Activated B cell treated with CpG ODN at 0.5 μM for 24 hours (primary cell): ENCODE measurements around the gene PSEN2. TPM values are rescaled to one million over a fixed set of nuclear protein-coding genes. Genes with fewer than 3 reads are reported as not detected.
A peak's percentile ranks its signal among the peaks of the same experiment; 100 is the strongest.

Source experiments
- ATAC-seq: fragments of 200-7000 bp; cut with Tn5 transposase; one replicate; pipeline ENCODE4 v1.10.0; 2021; ENCODE audit warnings: low read depth, mild to moderate bottlenecking, moderate library complexity
- CTCF ChIA-PET: fragments of 350-600 bp; sonication (Branson Sonifier 250); formaldehyde crosslinking; loops from one replicate; lab custom pipeline; 2021; ENCODE audit warnings: antibody characterized with exemption; lab: Charles Lee
- POLR2A ChIA-PET: fragments of 350-600 bp; sonication (Branson Sonifier 250); formaldehyde crosslinking; loops from one replicate; lab custom pipeline; 2021; ENCODE audit warnings: antibody characterized with exemption; lab: Charles Lee
- DNase-seq: peaks from one replicate; pipeline ENCODE4 v3.0.0; 2022
- H3K27ac Mint-ChIP-seq: one replicate; pipeline ENCODE4 v1.8.0; 2020; ENCODE audit warnings: mixed read lengths
- H3K27me3 Mint-ChIP-seq: one replicate; pipeline ENCODE4 v1.8.0; 2021; ENCODE audit warnings: mixed read lengths
- H3K36me3 Mint-ChIP-seq: one replicate; pipeline ENCODE4 v1.8.0; 2021; ENCODE audit warnings: low read depth, mixed read lengths
- H3K4me1 Mint-ChIP-seq: one replicate; pipeline ENCODE4 v1.8.0; 2021; ENCODE audit warnings: mixed read lengths
- H3K4me3 Mint-ChIP-seq: one replicate; pipeline ENCODE4 v1.8.0; 2020; ENCODE audit warnings: mild to moderate bottlenecking, mixed read lengths
- H3K9me3 Mint-ChIP-seq: one replicate; pipeline ENCODE4 v1.8.0; 2020; ENCODE audit warnings: mixed read lengths
- intact Hi-C: fragments of 100-400 bp; cut with micrococcal nuclease; formaldehyde crosslinking; loops from one replicate; pipeline ENCODE4 v1.15.1; 2024
- total RNA-seq: library from RNA; stranded (reverse); gene quantifications from 2 replicates; pipeline ENCODE4 v1.2.3, GENCODE V29; 2022
- TF ChIP-seq, protein P1 (sequence below): fragments of 200-600 bp; IDR thresholded peaks from one replicate; pipeline ENCODE4 v1.8.0; 2022; ENCODE audit warnings: antibody characterized with exemption, mild to moderate bottlenecking

PSEN2 gene
- total RNA-seq, 1 donor from 2014 or later, result 14.3 TPM

DNA sequence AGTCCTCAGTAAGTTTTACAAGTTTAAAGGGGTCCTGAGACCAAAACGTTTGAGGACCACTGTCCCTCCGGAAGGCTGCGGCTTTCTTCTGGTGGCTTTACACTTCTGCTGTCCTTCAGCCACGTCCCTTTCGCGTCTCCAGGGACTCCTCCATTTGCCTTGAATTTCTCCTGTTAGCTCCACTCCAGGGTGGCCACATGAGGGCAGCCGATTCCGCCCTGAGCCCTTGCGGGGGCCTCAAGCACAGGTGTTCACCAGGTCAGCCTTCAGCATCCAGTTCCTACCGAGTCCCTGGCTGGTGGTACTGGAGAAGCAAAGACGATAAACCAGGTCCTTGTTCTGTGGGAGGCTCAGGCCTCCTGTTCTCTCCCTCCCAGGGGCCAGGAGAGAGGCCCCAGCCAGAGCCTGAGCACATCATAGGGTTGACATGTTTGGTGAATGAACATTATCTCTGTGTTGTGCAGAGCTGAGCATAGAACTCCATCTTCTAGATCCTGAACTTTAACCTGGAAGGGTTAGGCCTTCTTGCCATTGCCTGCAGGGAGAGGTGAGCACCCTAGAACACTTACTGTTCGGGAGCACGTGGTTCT lies 42.3 kb downstream of the PSEN2 start:
- DNase-seq (no peak), ATAC-seq (peak; percentile 42)
- intact Hi-C loops, result loop anchor here (1.0 to 5.0 kb wide), 3 partner anchors 286 to 630 kb away; no protein-coding TSS in a partner anchor
- Mint-ChIP-seq H3K4me3 (no peak overlapping the region), H3K27ac (no peak overlapping the region), H3K4me1 (no peaks in the 10 kb centered on the region), H3K9me3 (no peaks in the 10 kb centered on the region), H3K36me3 (no peaks in the 10 kb centered on the region), H3K27me3 (no peaks in the 10 kb centered on the region)
- ChIA-PET POLR2A (interaction anchor here (0.6 kb wide), 1 partner anchor 58 kb away, joined by 14 read pairs; no protein-coding TSS in a partner anchor), CTCF (interaction anchor here (1.1 to 1.5 kb wide), 5 partner anchors 26 to 630 kb away, joined by 3 to 9 read pairs (median 3); no protein-coding TSS in a partner anchor)
- TF ChIP-seq, protein P1, sequence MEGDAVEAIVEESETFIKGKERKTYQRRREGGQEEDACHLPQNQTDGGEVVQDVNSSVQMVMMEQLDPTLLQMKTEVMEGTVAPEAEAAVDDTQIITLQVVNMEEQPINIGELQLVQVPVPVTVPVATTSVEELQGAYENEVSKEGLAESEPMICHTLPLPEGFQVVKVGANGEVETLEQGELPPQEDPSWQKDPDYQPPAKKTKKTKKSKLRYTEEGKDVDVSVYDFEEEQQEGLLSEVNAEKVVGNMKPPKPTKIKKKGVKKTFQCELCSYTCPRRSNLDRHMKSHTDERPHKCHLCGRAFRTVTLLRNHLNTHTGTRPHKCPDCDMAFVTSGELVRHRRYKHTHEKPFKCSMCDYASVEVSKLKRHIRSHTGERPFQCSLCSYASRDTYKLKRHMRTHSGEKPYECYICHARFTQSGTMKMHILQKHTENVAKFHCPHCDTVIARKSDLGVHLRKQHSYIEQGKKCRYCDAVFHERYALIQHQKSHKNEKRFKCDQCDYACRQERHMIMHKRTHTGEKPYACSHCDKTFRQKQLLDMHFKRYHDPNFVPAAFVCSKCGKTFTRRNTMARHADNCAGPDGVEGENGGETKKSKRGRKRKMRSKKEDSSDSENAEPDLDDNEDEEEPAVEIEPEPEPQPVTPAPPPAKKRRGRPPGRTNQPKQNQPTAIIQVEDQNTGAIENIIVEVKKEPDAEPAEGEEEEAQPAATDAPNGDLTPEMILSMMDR, result no peak

DNA sequence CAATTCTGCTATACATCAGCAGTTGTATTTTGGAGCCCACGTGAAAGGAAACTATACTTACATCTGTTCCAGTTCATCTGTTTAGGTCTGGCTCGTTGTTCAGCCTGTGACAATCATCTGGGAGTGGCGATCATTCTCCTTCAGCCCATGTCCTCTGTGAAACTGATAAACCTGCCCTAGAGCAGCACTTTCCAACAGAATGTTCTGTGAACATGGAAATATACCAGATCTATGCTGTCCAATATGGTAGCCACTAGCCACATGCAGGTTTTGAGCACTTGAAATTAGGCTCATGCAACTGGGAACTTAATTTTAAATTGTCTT lies 45.2 kb downstream of the PSEN2 start:
- Mint-ChIP-seq H3K27me3 (no peaks in the 10 kb centered on the region), H3K9me3 (no peaks in the 10 kb centered on the region), H3K27ac (no peak overlapping the region), H3K4me3 (no peak overlapping the region), H3K36me3 (no peaks in the 10 kb centered on the region), H3K4me1 (no peaks in the 10 kb centered on the region)
- no peak for DNase-seq
- no peak for ATAC-seq
- CTCF ChIA-PET, result no interaction called here
- POLR2A ChIA-PET, result no interaction called here
- intact Hi-C loops, result no loop called here
- TF ChIP-seq, protein P1, result no peak

DNA sequence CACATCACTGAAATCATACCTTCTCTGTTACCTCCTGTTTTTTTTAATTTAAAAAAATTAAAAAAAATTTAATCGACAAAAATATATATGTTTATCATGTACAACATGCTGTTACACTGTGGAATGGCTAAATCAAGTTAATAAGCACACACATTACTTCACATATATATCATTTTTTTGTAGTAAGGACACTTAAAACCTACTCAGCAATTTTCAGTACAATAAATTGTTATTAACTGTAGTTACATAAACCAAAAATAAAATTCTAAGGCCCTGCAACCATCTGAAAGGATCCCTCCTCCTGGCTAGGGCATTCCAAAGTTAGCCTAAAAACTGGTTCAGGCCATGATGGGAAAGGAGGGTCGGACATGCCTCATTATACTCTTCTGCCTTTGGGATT lies 46.1 kb downstream of the PSEN2 start:
- DNase-seq (no peak), ATAC-seq (no peak)
- intact Hi-C loops, result no loop called here
- TF ChIP-seq, protein P1, result no peak
- CTCF ChIA-PET, result no interaction called here
- Mint-ChIP-seq H3K4me3 (no peak overlapping the region), H3K27me3 (no peaks in the 10 kb centered on the region), H3K36me3 (no peaks in the 10 kb centered on the region), H3K4me1 (no peaks in the 10 kb centered on the region), H3K9me3 (no peaks in the 10 kb centered on the region), H3K27ac (no peak overlapping the region)
- POLR2A ChIA-PET, result no interaction called here

DNA sequence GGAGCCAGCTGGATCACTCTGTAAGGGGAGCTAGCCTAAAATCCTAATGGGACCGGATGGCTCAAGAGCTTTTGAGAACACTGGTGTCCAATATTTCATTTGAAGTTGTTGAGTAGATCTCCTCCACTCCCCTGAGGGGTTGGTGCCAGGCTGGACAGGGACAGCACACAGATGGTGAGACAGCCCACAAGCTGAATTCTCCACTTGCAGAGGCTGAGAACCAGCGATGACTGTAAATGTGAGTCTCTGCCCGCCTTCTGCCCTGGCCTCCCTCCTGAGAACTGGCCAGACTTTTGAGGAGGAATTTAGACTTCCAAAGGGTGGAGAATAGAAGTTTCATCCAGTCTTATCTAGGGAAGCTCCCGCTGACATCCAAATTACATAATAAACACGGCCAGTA lies 49.2 kb downstream of the PSEN2 start:
- intact Hi-C loops, result no loop called here
- TF ChIP-seq, protein P1, result no peak
- ATAC-seq (no peak), DNase-seq (no peak)
- Mint-ChIP-seq H3K27me3 (no peaks in the 10 kb centered on the region), H3K4me3 (no peak overlapping the region), H3K36me3 (no peaks in the 10 kb centered on the region), H3K4me1 (no peaks in the 10 kb centered on the region), H3K27ac (no peak overlapping the region), H3K9me3 (no peaks in the 10 kb centered on the region)
- CTCF ChIA-PET, result interaction anchor here (0.7 kb wide), 1 partner anchor 12 kb away, joined by 3 read pairs; no protein-coding TSS in a partner anchor
- POLR2A ChIA-PET, result no interaction called here

DNA sequence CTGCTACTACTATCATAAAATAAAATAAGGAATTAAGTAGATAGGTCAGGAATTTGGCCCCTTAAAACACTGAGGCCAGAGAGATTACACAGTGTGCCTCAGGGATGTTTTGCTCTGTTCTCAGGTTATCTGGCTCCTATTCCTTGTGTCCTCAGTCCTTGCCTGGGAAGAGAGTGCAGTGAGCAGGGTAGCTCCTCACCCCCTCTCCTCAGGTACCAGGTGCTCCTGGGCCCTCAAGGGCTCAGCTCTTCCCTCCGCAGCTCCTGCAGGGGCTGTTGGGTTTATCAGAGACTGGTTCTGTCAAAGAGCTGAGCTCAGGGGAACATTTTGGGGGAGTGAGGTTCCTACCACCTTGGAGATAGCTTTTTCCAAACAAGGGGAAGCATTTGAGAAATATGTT lies 49.6 kb downstream of the PSEN2 start:
- H3K4me3 Mint-ChIP-seq, result no peak overlapping the region
- POLR2A ChIA-PET, result no interaction called here
- intact Hi-C loops, result no loop called here
- DNase-seq (no peak), ATAC-seq (no peak)
- CTCF ChIA-PET, result interaction anchor here (0.7 kb wide), 1 partner anchor 12 kb away, joined by 3 read pairs; no protein-coding TSS in a partner anchor
- H3K4me1 Mint-ChIP-seq, result no peaks in the 10 kb centered on the region
- H3K27me3 Mint-ChIP-seq, result no peaks in the 10 kb centered on the region
- no peak overlapping the region for H3K27ac Mint-ChIP-seq
- TF ChIP-seq, protein P1, result no peak
- H3K36me3 Mint-ChIP-seq, result no peaks in the 10 kb centered on the region
- H3K9me3 Mint-ChIP-seq, result no peaks in the 10 kb centered on the region
